ENCODE data around the gene BRD1.

- TF ChIP-seq CTCF (IDR thresholded peaks at IDR 0.05) = no peak
- no peak for TF ChIP-seq ZFX (IDR thresholded peaks at IDR 0.05; ENCODE audit: borderline replicate concordance)
Measured at GRCh38 chr22:49807780-49808708, 19.6 kb downstream of the BRD1 start.

All from 22Rv1 (cell line).